Activated naive CD4-positive, alpha-beta T cell treated with Interleukin-2 at 50 U/mL for 16 hours (primary cell): Measurements from ENCODE around the gene ETFA.

ENCODE experiments used
- DNase-seq: peaks from one replicate; pipeline ENCODE4 v3.0.0-alpha.2; 2020

Gene ETFA

DNA sequence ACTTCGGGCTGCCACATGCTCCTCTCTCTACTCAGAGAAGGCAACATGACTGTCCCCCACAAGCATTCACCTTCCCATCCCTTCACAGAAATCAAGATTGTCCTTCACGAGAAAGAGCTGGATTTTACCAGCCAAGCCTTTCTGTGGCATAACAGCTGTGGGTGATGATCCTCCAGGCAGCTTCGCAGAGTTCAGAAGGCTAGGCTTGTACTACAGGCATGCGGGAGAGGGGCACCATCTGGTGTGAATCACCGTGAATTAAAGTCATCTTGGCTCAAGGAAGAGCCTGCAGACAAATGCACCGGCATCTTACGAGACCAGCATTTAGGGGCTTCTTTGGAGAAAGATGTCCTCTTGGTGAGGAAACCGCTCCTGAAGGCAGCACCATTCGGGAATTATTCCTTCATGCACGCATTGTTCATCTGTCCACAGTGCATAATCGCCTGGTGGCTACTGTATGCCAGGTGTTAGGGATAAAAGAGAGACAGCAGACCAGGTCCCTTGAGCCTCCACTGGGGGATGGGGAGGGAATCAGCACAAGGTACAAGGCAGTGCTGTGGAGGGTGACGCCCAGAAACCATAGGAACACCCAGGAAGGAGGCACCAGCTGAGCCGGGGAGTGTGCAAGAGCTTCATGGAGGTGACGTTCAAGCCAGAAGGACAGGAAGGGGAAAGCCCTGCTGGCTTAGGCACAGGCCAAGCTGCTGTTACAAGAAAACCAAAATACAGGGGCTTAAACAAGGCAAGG is 142.9 kb downstream of the ETFA start:
- DNase-seq, result no peak

GRCh38 chr15:76165951-76166350 is 145.3 kb downstream of the ETFA start:
- no peak for DNase-seq
